H1 (cell line): ENCODE measurements around the gene SSU72. TPM values are rescaled to one million over a fixed set of nuclear protein-coding genes. Genes with fewer than 3 reads are reported as not detected.

ENCODE experiments used
- CTCF ChIA-PET: fragments of 300-600 bp; sonication (Branson Sonifier 250); formaldehyde crosslinking; loops from one replicate; lab custom pipeline; 2021; ENCODE audit not compliant: partially characterized antibody; lab: Charles Lee
- POLR2A ChIA-PET: fragments of 300-600 bp; sonication (Branson Sonifier 250); formaldehyde crosslinking; loops from one replicate; lab custom pipeline; 2021; ENCODE audit warnings: inconsistent platforms; ENCODE audit not compliant: partially characterized antibody; lab: Charles Lee
- DNase-seq, 2 experiments: peaks; one replicate each; pipeline versions ENCODE4 v3.0.0 to v3.0.0-alpha.2; 2010 to 2022; ENCODE audit warnings: low spot score in 2 of 2, low read depth in 1 of 2, mixed read lengths in 1 of 2
- FAIRE-seq: peaks from 2 replicates; lab custom pipeline; 2011; peaks lifted over from hg19 to GRCh38; lab: Jason Lieb, UNC
- H2AFZ ChIP-seq: 2 replicates; pipeline ENCODE4 v1.8.1; 2012; ENCODE audit warnings: low read length, inconsistent platforms
- H2AK5ac ChIP-seq: 2 replicates; pipeline ENCODE4 v1.6.1; 2013; ENCODE audit warnings: low read depth, low read length
- H2BK120ac ChIP-seq: replicated peaks from 2 replicates; pipeline ENCODE3; 2013; ENCODE audit warnings: low read depth, low read length, inconsistent platforms
- H2BK12ac ChIP-seq: 2 replicates; pipeline ENCODE4 v1.6.1; 2013; ENCODE audit warnings: low read depth, low read length
- H2BK15ac ChIP-seq: 2 replicates; pipeline ENCODE4 v1.6.1; 2013; ENCODE audit warnings: low read length
- H2BK20ac ChIP-seq: 2 replicates; pipeline ENCODE4 v1.6.1; 2013; ENCODE audit warnings: low read length
- H2BK5ac ChIP-seq: 2 replicates; pipeline ENCODE4 v1.6.1; 2013; ENCODE audit warnings: low read depth, low read length
- H3K14ac ChIP-seq: 2 replicates; pipeline ENCODE4 v1.6.1; 2013; ENCODE audit warnings: inconsistent platforms; ENCODE audit not compliant: insufficient read length
- H3K18ac ChIP-seq: 2 replicates; pipeline ENCODE4 v1.6.1; 2013; ENCODE audit warnings: low read length; ENCODE audit errors: extremely low read depth
- H3K23ac ChIP-seq: 2 replicates; pipeline ENCODE4 v1.6.1; 2013; ENCODE audit warnings: inconsistent platforms; ENCODE audit not compliant: insufficient read length
- H3K23me2 ChIP-seq: 2 replicates; pipeline ENCODE4 v1.6.1; 2013; ENCODE audit warnings: low read depth, low read length
- H3K27ac ChIP-seq: 2 replicates; pipeline ENCODE4 v1.6.1; 2011; ENCODE audit warnings: low read depth, low read length, inconsistent platforms
- H3K27me3 ChIP-seq, 4 experiments: replicated peaks in 1 of 4; 1 replicate in 1 of 4; 2 replicates in 3 of 4; pipeline versions ENCODE4 v1.6.1 to v1.8.1; 2011 to 2013; ENCODE audit warnings: low read length in 3 of 4, mild to moderate bottlenecking in 3 of 4, inconsistent platforms in 2 of 4, mixed read lengths in 2 of 4, moderate library complexity in 1 of 4; ENCODE audit not compliant: control insufficient read depth in 3 of 4, insufficient read depth in 3 of 4; ENCODE audit errors: extremely low read depth in 1 of 4
- H3K36me3 ChIP-seq, 4 experiments: 2 replicates each; pipeline versions ENCODE4 v1.6.1 to v1.8.1; 2011 to 2013; ENCODE audit warnings: mild to moderate bottlenecking in 4 of 4, low read length in 3 of 4, moderate library complexity in 2 of 4, control low read depth in 1 of 4, inconsistent platforms in 1 of 4; ENCODE audit not compliant: insufficient read depth in 4 of 4, control insufficient read depth in 2 of 4
- H3K4ac ChIP-seq: replicated peaks from 2 replicates; pipeline ENCODE3; 2013; ENCODE audit warnings: low read length, low read depth, mixed read lengths, inconsistent platforms; ENCODE audit not compliant: insufficient read length
- H3K4me1 ChIP-seq, 4 experiments: replicated peaks in 1 of 4; 1 replicate in 1 of 4; 2 replicates in 3 of 4; pipeline versions ENCODE4 v1.6.1 to v1.8.1; 2011 to 2013; ENCODE audit warnings: low read length in 3 of 4, inconsistent platforms in 2 of 4, mixed read lengths in 1 of 4; ENCODE audit not compliant: insufficient read depth in 4 of 4, control insufficient read depth in 3 of 4
- H3K4me2 ChIP-seq, 2 experiments: 2 replicates each; pipeline versions ENCODE4 v1.6.1 to v1.8.1; 2011 to 2013; ENCODE audit warnings: low read depth in 2 of 2, low read length in 2 of 2, control low read depth in 1 of 2, inconsistent platforms in 1 of 2, mild to moderate bottlenecking in 1 of 2; ENCODE audit not compliant: insufficient read depth in 1 of 2
- H3K4me3 ChIP-seq, 4 experiments: fragments of 200-600, 300-600 bp in 1 of 4; sonication (generic), shearing (Covaris generic), sonication (Bioruptor Twin) in 1 of 4; 2 replicates each; pipeline versions ENCODE4 v1.5.1 to v1.8.1; 2011 to 2016; ENCODE audit warnings: low read length in 4 of 4, low read depth in 3 of 4, control low read depth in 2 of 4, inconsistent platforms in 2 of 4, mild to moderate bottlenecking in 2 of 4, mixed read lengths in 1 of 4, moderate library complexity in 1 of 4; ENCODE audit not compliant: insufficient read depth in 2 of 4; ENCODE audit errors: extremely low read depth in 1 of 4
- H3K56ac ChIP-seq: replicated peaks from 2 replicates; pipeline ENCODE3; 2013; ENCODE audit warnings: low read depth, mild to moderate bottlenecking, mixed read lengths, low read length, inconsistent platforms; ENCODE audit not compliant: insufficient read length
- H3K79me1 ChIP-seq: 2 replicates; pipeline ENCODE4 v1.6.1; 2013; ENCODE audit warnings: low read depth, low read length, control low read depth
- H3K79me2 ChIP-seq, 2 experiments: 2 replicates each; pipeline versions ENCODE4 v1.6.1 to v1.8.1; 2012 to 2013; ENCODE audit warnings: low read length in 2 of 2, mild to moderate bottlenecking in 2 of 2, inconsistent platforms in 1 of 2; ENCODE audit not compliant: insufficient read depth in 2 of 2, control insufficient read depth in 1 of 2
- H3K9ac ChIP-seq, 4 experiments: replicated peaks in 1 of 4; 1 replicate in 1 of 4; 2 replicates in 3 of 4; pipeline versions ENCODE4 v1.6.1 to v1.8.1; 2011 to 2013; ENCODE audit warnings: low read depth in 3 of 4, low read length in 3 of 4, control low read depth in 2 of 4, mild to moderate bottlenecking in 2 of 4, moderate library complexity in 2 of 4, inconsistent platforms in 1 of 4; ENCODE audit errors: extremely low read depth in 1 of 4
- H3K9me3 ChIP-seq, 2 experiments: 2 replicates each; pipeline versions ENCODE4 v1.6.1 to v1.8.1; 2012 to 2013; ENCODE audit warnings: mild to moderate bottlenecking in 2 of 2, moderate library complexity in 2 of 2, control low read depth in 1 of 2, inconsistent platforms in 1 of 2, low read depth in 1 of 2, low read length in 1 of 2, mixed read lengths in 1 of 2; ENCODE audit not compliant: insufficient read depth in 2 of 2
- H4K20me1 ChIP-seq, 2 experiments: replicated peaks in 1 of 2; 2 replicates each; pipeline versions ENCODE3 to v1.8.1; 2011 to 2013; ENCODE audit warnings: inconsistent platforms in 2 of 2, low read length in 2 of 2, mild to moderate bottlenecking in 1 of 2; ENCODE audit not compliant: insufficient read depth in 2 of 2, control insufficient read depth in 1 of 2
- H4K5ac ChIP-seq: 2 replicates; pipeline ENCODE4 v1.6.1; 2013; ENCODE audit warnings: low read length, low read depth, mixed read lengths, inconsistent platforms; ENCODE audit not compliant: insufficient read length
- H4K8ac ChIP-seq: 2 replicates; pipeline ENCODE4 v1.8.0; 2013; ENCODE audit warnings: mild to moderate bottlenecking, moderate library complexity, low read length, inconsistent platforms; ENCODE audit not compliant: insufficient read depth; ENCODE audit errors: extremely low read depth
- H4K91ac ChIP-seq: replicated peaks from 2 replicates; pipeline ENCODE3; 2013; ENCODE audit warnings: low read length, mixed read lengths, inconsistent platforms; ENCODE audit not compliant: insufficient read length
- BRCA1 ChIP-seq: IDR thresholded peaks from 2 replicates; pipeline ENCODE4 v1.6.1; 2012; ENCODE audit warnings: low read depth, low read length, improper control_type of control experiment
- CHD2 ChIP-seq: IDR thresholded peaks from 2 replicates; pipeline ENCODE4 v1.6.1; 2012; ENCODE audit warnings: low read length, improper control_type of control experiment
- EP300 ChIP-seq, 2 experiments: IDR thresholded peaks; 1 replicate in 1 of 2; 2 replicates in 1 of 2; pipeline ENCODE4 v1.6.1; 2011 to 2012; ENCODE audit warnings: low read depth in 2 of 2, low read length in 2 of 2, mild to moderate bottlenecking in 2 of 2, borderline replicate concordance in 1 of 2, inconsistent platforms in 1 of 2, moderate library complexity in 1 of 2
- GABPA ChIP-seq: IDR thresholded peaks from 2 replicates; pipeline ENCODE4 v1.6.1; 2011; ENCODE audit warnings: mild to moderate bottlenecking, low read length, moderate library complexity, borderline replicate concordance; ENCODE audit not compliant: insufficient read depth
- HDAC2 ChIP-seq, 2 experiments: fragments of 300-600 bp in 1 of 2; sonication (generic) in 1 of 2; IDR thresholded peaks; 2 replicates each; pipeline ENCODE4 v1.6.1; 2011 to 2012; ENCODE audit warnings: low read depth in 2 of 2, low read length in 2 of 2, mild to moderate bottlenecking in 2 of 2, moderate library complexity in 2 of 2, borderline replicate concordance in 1 of 2, inconsistent platforms in 1 of 2
- JUND ChIP-seq: IDR thresholded peaks from 2 replicates; pipeline ENCODE4 v1.6.1; 2011; ENCODE audit warnings: mild to moderate bottlenecking, improper control_type of control experiment, low read length
- KDM5A ChIP-seq: fragments of 200-600 bp; IDR thresholded peaks from 2 replicates; pipeline ENCODE4 v1.7.1; 2012; ENCODE audit warnings: mild to moderate bottlenecking, low read length, inconsistent platforms, mixed read lengths
- MAX ChIP-seq: IDR thresholded peaks from 2 replicates; pipeline ENCODE4 v1.6.1; 2012; ENCODE audit warnings: inconsistent platforms
- POLR2AphosphoS5 ChIP-seq: IDR thresholded peaks from 2 replicates; pipeline ENCODE4 v1.6.1; 2011; ENCODE audit warnings: low read depth, low read length
- SUZ12 ChIP-seq: fragments of 200-600 bp; sonication (generic); IDR thresholded peaks from 2 replicates; pipeline ENCODE4 v1.6.1; 2012; ENCODE audit warnings: mild to moderate bottlenecking, inconsistent platforms, low read length, moderate library complexity, mixed read lengths
- TAF1 ChIP-seq: IDR thresholded peaks from 2 replicates; pipeline ENCODE4 v1.6.1; 2011; ENCODE audit warnings: mild to moderate bottlenecking, low read depth, low read length
- TCF12 ChIP-seq: IDR thresholded peaks from 2 replicates; pipeline ENCODE4 v1.6.1; 2011; ENCODE audit warnings: low read depth, mild to moderate bottlenecking, low read length
- TEAD4 ChIP-seq: IDR thresholded peaks from 2 replicates; pipeline ENCODE4 v1.6.1; 2012; ENCODE audit warnings: low read depth, low read length, inconsistent platforms, mixed read lengths
- WGBS, 2 experiments: shearing (Covaris generic) in 1 of 2; methylation state at CpG; one replicate each; pipeline versions ENCODE4 v1.1.6 to v1.1.7; 2013 to 2015; ENCODE audit warnings: low lambda C conversion rate in 2 of 2, mixed read lengths in 2 of 2, inconsistent platforms in 1 of 2, low coverage in 1 of 2, missing lambda C conversion rate in 1 of 2; ENCODE audit not compliant: insufficient replicate concordance in 2 of 2, insufficient coverage in 1 of 2, insufficient read length in 1 of 2; ENCODE audit errors: extremely low coverage in 1 of 2, missing lambda C conversion rate in 1 of 2; 5-methylcytosine and 5-hydroxymethylcytosine counted together
- polyA plus RNA-seq, 7 experiments: library from polyadenylated mRNA; depleted of rRNA in 3 of 7; stranded (reverse) in 5 of 7; unstranded in 2 of 7; fragments of >200 nt in 5 of 7; fragments of 200-250 nt in 2 of 7; gene quantifications; 1 replicate in 5 of 7; 2 replicates in 1 of 7; 4 replicates in 1 of 7; pipeline versions ENCODE4 v1.2.1 to v1.2.3, GENCODE V29; 2011 to 2013; ENCODE audit warnings: missing spikeins in 2 of 7, mixed read lengths in 2 of 7
- total RNA-seq: library from RNA; stranded (reverse); fragmentation: NEBNext Ultra II Directional; extraction: Animal tissue kit (Norgen Biotek cat#: 25700); gene quantifications from 2 replicates; pipeline ENCODE4 v1.2.1, GENCODE V29; 2021

Gene SSU72
- total and polyA plus RNA-seq, 2 of the 8 experiments (the other 6 are each of a cell fraction or from before 2014, with no cell fraction given) = 110 to 165 TPM

DNA sequence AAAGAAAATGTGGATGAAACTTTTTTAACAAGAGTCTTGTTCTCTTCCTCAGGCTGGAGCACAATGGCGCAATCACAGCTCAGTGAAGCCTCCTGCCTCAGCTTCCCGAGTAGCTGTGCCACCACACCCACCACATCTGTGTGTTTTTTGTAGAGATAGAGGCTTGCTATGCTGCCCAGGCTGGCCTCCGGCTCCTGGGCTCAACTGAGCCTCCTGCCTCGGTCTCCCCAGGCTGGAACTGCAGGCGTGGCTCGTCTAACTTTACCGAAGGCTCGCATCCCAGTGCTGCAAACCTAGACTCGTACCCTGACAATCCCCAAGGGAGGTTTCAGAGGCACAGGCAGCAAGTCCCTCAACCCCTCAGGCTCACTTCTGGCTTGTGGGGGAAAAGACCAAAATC lies 14.5 kb downstream of the SSU72 start:
- Histone ChIP-seq H3K27me3 (no peaks in the 10 kb centered on the region), H2AK5ac (no peak overlapping the region), H3K79me1 (peaks cover 5% of the 10 kb centered on the region), H3K36me3 (peaks cover 16 to 39% (median 24%) of the 10 kb centered on the region in 4 experiments), H2BK5ac (no peak overlapping the region), H3K18ac (no peak overlapping the region), H2BK20ac (no peak overlapping the region), H4K5ac (no peak overlapping the region), H3K79me2 (peaks cover under 1 to 27% of the 10 kb centered on the region in 2 experiments; a peak in 3 of 4 replicates), H3K56ac (no peak overlapping the region), H3K4me3 (no peak overlapping the region), H2BK120ac (no peak overlapping the region), H2BK12ac (no peak overlapping the region), H3K4me1 (no peaks in the 10 kb centered on the region), H4K8ac (no peak overlapping the region), H3K9ac (no peak overlapping the region), H3K4ac (no peak overlapping the region), H3K14ac (no peak overlapping the region), H3K27ac (no peak overlapping the region), H2BK15ac (no peak overlapping the region), H3K23ac (no peak overlapping the region), H4K20me1 (peaks cover 11 to 31% of the 10 kb centered on the region in 2 experiments), H3K4me2 (no peak overlapping the region), H4K91ac (no peak overlapping the region), H2AFZ (no peak overlapping the region), H3K9me3 (no peaks in the 10 kb centered on the region), H3K23me2 (no peaks in the 10 kb centered on the region)
- 97% methylated on average over 9 of the region's 9 CpGs; no CpG with 5 or more reads in 1 of the 2 experiments for WGBS, 2 experiments
- POLR2A ChIA-PET = interaction anchor here (0.9 to 23.0 kb wide), 3 partner anchors 4 to 192 kb away, joined by 3 to 367 read pairs (median 367); no protein-coding TSS in a partner anchor
- FAIRE-seq = no peak
- CTCF ChIA-PET = interaction anchor here (1.3 to 2.4 kb wide), 4 partner anchors 9 to 59 kb away, joined by 3 to 8 read pairs (median 6); no protein-coding TSS in a partner anchor
- DNase-seq = no peak
- no peak for TF ChIP-seq TEAD4
- no peak for TF ChIP-seq JUND
- no peak for TF ChIP-seq SUZ12
- TF ChIP-seq TAF1 = no peak
- TF ChIP-seq CHD2 = no peak
- no peak for TF ChIP-seq GABPA
- no peak for TF ChIP-seq POLR2AphosphoS5
- no peak for TF ChIP-seq KDM5A
- no peak for TF ChIP-seq TCF12
- no peak for TF ChIP-seq HDAC2 (IDR thresholded peaks at IDR 0.05; ENCODE audit: borderline replicate concordance in 1 of 2, low read depth in 2 of 2, low read length in 2 of 2)
- no peak for TF ChIP-seq MAX
- no peak for TF ChIP-seq EP300 (IDR thresholded peaks at IDR 0.05; ENCODE audit: borderline replicate concordance in 1 of 2, low read depth in 2 of 2, low read length in 2 of 2)
- TF ChIP-seq BRCA1 = no peak
